ENCODE data around the gene CPAMD8.

DNA sequence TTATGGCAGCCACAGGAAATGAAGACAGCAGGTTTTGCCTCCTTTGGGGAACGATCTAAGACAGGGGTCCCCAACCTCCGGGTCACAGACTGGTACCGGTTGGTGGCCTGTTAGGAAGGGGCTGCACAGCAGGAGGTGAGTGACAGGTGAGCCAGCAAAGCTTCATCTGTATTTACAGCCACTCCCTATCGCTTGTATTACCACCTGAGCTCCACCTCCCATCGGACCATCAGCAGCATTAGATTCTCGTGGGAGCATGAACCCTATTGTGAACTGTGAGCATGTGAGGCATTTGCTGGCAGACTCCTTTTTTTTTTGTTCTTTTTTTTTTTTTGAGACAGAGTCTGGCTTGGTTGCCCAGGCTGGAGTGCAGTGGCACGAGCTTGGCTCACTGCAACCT is 115.6 kb downstream of the CPAMD8 start:
- TF ChIP-seq, protein P1, sequence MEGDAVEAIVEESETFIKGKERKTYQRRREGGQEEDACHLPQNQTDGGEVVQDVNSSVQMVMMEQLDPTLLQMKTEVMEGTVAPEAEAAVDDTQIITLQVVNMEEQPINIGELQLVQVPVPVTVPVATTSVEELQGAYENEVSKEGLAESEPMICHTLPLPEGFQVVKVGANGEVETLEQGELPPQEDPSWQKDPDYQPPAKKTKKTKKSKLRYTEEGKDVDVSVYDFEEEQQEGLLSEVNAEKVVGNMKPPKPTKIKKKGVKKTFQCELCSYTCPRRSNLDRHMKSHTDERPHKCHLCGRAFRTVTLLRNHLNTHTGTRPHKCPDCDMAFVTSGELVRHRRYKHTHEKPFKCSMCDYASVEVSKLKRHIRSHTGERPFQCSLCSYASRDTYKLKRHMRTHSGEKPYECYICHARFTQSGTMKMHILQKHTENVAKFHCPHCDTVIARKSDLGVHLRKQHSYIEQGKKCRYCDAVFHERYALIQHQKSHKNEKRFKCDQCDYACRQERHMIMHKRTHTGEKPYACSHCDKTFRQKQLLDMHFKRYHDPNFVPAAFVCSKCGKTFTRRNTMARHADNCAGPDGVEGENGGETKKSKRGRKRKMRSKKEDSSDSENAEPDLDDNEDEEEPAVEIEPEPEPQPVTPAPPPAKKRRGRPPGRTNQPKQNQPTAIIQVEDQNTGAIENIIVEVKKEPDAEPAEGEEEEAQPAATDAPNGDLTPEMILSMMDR (IDR thresholded peaks at IDR 0.05), result no peak
- no peak for TF ChIP-seq EZH2 (IDR thresholded peaks at IDR 0.05)
